NCI-H524 (cell line): Measurements from ENCODE around the gene DUSP1.
"Not testable (repeated sequence)": the region's sequence is repeated elsewhere in the genome, so short reads cannot be mapped to it uniquely, and the experiment has no call there.

ENCODE experiments used
- DNase-seq, 2 experiments: peaks; one replicate each; lab custom pipeline; 2025; lab: John Stamatoyannopoulos, UW

The DUSP1 gene

GRCh38 chr5:172797771-172798191 lies 26.8 kb upstream of the DUSP1 start:
- DNase-seq = no peak

DNA sequence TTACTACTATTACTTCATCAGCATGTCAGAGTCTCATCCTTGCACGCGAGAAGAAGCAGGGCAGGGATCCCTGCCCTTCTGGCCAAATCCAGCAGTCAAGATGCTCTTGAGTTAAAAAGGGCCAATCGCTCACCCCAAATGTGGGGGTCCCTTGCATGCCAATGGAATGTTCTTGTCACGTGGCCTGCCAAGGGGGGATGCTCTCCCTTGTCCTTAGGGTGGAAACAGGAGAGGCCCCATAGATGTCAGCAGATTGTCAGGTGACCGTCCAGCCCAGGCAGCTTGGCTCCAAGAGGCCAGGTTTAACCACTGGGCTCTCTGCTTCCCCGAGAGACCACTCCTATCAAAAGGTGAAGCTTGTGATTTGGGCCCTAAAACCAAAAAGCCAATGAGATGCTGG lies 25.3 kb upstream of the DUSP1 start:
- no peak for DNase-seq

GRCh38 chr5:172795318-172795977 lies 24.5 kb upstream of the DUSP1 start:
- peak; percentile 70 to 84 for DNase-seq

GRCh38 chr5:172793577-172794488 lies 22.8 kb upstream of the DUSP1 start:
- DNase-seq = no peak

- DNase-seq = no peak
These were observed 21.9 kb upstream of the DUSP1 start for GRCh38 chr5:172792701-172793570.

- no peak for DNase-seq
These were observed 20.9 kb upstream of the DUSP1 start for GRCh38 chr5:172791726-172792445.

DNA sequence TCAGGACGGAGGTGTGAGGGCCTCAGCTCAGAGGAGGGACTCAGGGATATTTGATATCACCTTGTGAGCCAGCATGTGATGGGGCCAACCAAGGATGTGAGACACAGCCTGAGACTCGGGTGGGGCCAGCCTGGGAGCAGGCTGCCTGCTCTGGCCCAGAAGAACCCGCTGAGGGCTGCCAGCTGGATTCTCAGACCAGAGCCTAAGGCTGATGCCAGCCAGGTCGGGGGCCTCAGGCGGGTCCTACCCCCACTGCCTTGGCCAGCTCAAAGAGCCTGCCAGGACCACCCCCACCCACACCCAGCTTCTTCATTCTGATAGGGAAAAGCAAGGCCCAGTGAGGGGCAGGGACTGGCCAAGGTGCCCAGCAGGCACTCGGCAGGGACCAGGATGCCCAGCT lies 20.3 kb upstream of the DUSP1 start:
- DNase-seq = no peak

DNA sequence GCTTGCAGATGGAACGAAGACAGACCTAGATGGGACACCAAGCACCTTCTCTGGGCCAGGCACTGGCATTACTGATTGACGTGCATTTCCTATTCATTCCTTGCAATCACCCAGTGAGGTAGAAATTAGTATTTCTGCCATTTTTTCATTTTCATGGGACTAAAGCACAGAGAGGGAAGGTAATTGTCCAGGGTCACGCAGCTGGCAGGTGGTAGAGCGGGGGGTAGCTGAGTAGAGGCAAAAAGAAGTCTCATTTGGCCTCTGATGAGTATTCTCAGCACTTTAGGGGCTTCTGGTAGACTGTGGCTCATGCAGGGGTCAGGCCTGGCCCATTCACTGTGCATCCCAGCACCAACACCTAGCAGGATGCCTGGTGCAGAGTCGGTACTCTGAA lies 19.5 kb upstream of the DUSP1 start:
- DNase-seq = no peak

- no peak for DNase-seq
These were observed 18.9 kb upstream of the DUSP1 start for GRCh38 chr5:172789687-172790495.

DNA sequence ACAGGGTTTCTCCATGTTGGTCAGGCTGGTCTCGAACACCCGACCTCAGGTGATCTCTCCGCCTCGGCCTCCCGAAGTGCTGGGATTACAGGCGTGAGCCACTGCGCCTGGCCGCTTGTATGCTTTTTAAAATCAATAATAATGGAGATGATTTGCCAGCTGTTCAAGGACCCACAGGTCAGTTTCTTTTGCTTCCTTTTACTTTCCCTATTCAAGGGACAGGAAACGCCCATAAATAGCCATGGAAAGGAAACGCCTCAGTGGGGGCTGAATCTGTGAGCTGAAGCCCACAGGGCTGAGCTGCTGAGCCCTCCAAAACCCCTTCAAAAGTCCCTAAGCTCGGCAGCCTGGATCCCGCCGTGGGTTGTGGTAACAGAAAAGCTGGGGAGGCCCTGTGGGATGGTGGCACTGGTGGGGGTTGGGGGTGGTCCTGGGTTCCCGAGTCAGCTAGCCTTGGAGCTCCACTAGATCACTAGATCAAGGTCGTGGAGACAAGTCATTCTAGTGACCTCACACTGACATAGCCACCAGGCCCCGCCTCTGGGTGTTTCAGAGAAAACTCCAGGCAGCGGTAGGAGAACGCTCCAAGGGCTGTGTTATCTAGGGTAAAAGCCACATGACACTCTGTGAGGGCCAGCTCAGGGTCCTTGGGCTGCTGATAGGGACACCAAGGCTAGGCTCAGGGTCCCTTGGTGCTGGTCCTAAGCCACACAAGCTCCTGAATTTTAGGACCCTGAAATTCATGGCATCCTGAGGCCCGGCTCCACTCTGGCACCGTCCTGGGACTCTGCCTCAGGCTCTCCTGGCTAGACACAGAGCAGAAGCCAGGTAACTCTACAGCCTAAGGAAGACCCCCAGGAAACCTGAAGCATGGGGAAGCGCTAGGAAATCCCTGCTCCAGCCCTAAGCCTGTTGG lies 18.0 kb upstream of the DUSP1 start:
- DNase-seq = no peak

- not testable (repeated sequence) for DNase-seq
These were observed 16.5 kb upstream of the DUSP1 start for GRCh38 chr5:172787538-172787937.

DNA sequence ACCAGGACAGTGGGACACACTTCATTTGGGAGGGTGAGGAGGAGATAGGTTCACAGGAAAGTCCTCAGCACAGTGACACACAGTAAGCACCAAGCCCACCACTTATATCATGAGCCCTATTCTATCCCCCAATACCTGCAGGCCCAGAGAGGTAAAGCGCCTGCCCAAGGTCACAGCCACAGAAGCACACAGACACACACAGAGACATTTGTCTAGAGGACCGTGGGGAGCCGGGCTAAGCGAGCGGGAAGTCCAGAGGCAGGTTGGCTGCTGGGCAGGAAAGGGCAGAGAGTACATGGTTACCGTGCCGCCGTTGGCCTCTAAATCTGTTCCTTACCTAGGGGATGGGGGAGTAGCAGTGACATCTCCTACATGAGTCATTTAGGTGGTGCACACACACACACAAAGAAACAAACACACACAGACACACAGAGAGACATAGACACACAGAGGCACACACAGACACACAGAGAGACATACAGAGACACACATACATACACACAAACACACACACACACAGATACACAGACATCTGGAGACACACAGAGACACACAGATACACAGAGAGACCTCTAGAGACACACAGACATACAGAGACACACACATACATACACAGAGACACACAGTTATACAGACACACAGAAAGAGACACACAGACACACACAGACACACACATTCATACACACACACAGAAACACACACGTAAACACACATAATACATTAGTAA lies 15.9 kb upstream of the DUSP1 start:
- DNase-seq = no peak

- DNase-seq = no peak
These were observed 14.6 kb upstream of the DUSP1 start for GRCh38 chr5:172785429-172786088.

DNA sequence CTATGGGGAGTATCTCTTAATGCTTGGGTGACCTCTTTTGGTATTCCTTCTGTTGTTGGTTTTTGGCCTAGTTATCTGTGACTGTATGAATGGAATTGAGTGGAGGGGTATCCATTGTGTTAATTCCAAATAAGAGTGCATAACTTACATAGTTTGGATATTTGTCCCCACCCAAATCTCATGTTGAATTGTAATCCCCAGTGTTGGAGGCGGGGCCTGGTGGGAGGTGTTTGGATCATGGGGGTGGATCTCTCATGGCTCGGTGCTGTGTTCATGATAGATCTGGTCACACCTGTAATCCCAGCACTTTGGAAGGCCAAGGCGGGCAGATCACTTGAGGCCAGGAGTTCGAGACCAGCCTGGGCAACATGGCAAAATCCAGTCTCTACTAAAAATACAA lies 13.2 kb upstream of the DUSP1 start:
- not testable (repeated sequence) for DNase-seq

GRCh38 chr5:172783319-172783718 lies 12.3 kb upstream of the DUSP1 start:
- DNase-seq = not testable (repeated sequence)

- DNase-seq = peak; percentile 63 to 93
These were observed 11.4 kb upstream of the DUSP1 start for GRCh38 chr5:172782169-172783039.

- DNase-seq = no peak
These were observed 8.8 kb upstream of the DUSP1 start for GRCh38 chr5:172779691-172780341.
